ENCODE data around the gene DHPS.
"Not testable (repeated sequence)": the region's sequence is repeated elsewhere in the genome, so short reads cannot be mapped to it uniquely, and the experiment has no call there.

Gene DHPS

GRCh38 chr19:12652219-12652618, 29.5 kb downstream of the DHPS start:
- DNase-seq (ENCODE audit: extremely low spot score) = no peak
- TF ChIP-seq FOXK2 (IDR thresholded peaks at IDR 0.05) = no peak
- no peak for TF ChIP-seq ARNT (IDR thresholded peaks at IDR 0.05)
- TF ChIP-seq TARDBP (IDR thresholded peaks at IDR 0.05) = no peak
- TF ChIP-seq BHLHE40 (IDR thresholded peaks at IDR 0.05; ENCODE audit: borderline replicate concordance) = no peak
- no peak for TF ChIP-seq FOXM1 (IDR thresholded peaks at IDR 0.05; ENCODE audit: borderline replicate concordance)
- no peak for TF ChIP-seq SP1 (IDR thresholded peaks at IDR 0.05)
- TF ChIP-seq HDGF (IDR thresholded peaks at IDR 0.05; ENCODE audit: borderline replicate concordance) = no peak
- no peak for TF ChIP-seq LEF1 (IDR thresholded peaks at IDR 0.05; ENCODE audit: borderline replicate concordance)
- no peak for TF ChIP-seq L3MBTL2 (conservative IDR thresholded peaks at IDR 0.05)
- CTCF ChIA-PET = no interaction called here
- POLR2A ChIA-PET = no interaction called here

GRCh38 chr19:12649941-12650340, 31.7 kb downstream of the DHPS start:
- ChIA-PET CTCF (no interaction called here), POLR2A (interaction anchor here (1.6 kb wide), 1 partner anchor 9 kb away, joined by 4 read pairs; no protein-coding TSS in a partner anchor)
- no peak for TF ChIP-seq LEF1 (IDR thresholded peaks at IDR 0.05; ENCODE audit: borderline replicate concordance)
- TF ChIP-seq FOXA1 (IDR thresholded peaks at IDR 0.05) = no peak
- no peak for TF ChIP-seq FOXM1 (IDR thresholded peaks at IDR 0.05; ENCODE audit: borderline replicate concordance)
- no peak for TF ChIP-seq SP1 (IDR thresholded peaks at IDR 0.05)
- no peak for TF ChIP-seq BHLHE40 (IDR thresholded peaks at IDR 0.05; ENCODE audit: borderline replicate concordance)
- no peak for TF ChIP-seq HDGF (IDR thresholded peaks at IDR 0.05; ENCODE audit: borderline replicate concordance)
- TF ChIP-seq ELF4 (IDR thresholded peaks at IDR 0.05) = no peak
- TF ChIP-seq ARNT (IDR thresholded peaks at IDR 0.05) = no peak
- no peak for TF ChIP-seq NFRKB (IDR thresholded peaks at IDR 0.05)
- TF ChIP-seq PKNOX1 (IDR thresholded peaks at IDR 0.05) = no peak
- DNase-seq (ENCODE audit: extremely low spot score) = no peak

DNA sequence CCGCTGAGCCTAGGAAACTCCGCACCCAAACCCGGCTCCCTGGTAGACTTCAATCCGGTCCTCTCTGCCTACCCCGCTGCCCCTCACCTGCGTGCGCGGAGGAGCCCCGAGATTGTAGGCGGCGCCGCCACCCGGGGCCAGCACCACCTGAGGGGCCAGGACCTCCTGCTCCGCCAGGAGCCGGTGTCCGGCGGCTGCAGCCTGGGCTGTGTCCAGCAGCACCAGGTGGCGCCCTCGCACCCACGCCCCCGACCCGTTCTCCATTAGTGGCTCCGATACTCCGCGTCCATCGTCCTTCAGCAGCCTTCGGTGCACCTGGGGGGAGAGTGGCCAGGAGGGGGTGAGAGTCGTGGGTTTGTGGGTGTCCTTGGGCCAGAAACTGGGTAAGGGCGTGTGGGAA, 33.6 kb downstream of the DHPS start:
- no peak for DNase-seq (ENCODE audit: extremely low spot score)
- ChIA-PET POLR2A (no interaction called here), CTCF (no interaction called here)
- TF ChIP-seq BHLHE40 (IDR thresholded peaks at IDR 0.05; ENCODE audit: borderline replicate concordance) (no peak), ARNT (IDR thresholded peaks at IDR 0.05) (no peak), L3MBTL2 (conservative IDR thresholded peaks at IDR 0.05) (no peak), FOXM1 (IDR thresholded peaks at IDR 0.05; ENCODE audit: borderline replicate concordance) (no peak), SUZ12 (IDR thresholded peaks at IDR 0.05) (no peak), CTBP1 (IDR thresholded peaks at IDR 0.05; ENCODE audit: borderline replicate concordance) (no peak), PKNOX1 (IDR thresholded peaks at IDR 0.05) (no peak), FOXK2 (IDR thresholded peaks at IDR 0.05) (no peak), LEF1 (IDR thresholded peaks at IDR 0.05; ENCODE audit: borderline replicate concordance) (no peak), ZNF384 (IDR thresholded peaks at IDR 0.05) (no peak), HDGF (IDR thresholded peaks at IDR 0.05; ENCODE audit: borderline replicate concordance) (no peak), ELF4 (IDR thresholded peaks at IDR 0.05) (no peak), FOXA1 (IDR thresholded peaks at IDR 0.05) (no peak), TARDBP (IDR thresholded peaks at IDR 0.05) (no peak), NFRKB (IDR thresholded peaks at IDR 0.05) (no peak), SP1 (IDR thresholded peaks at IDR 0.05) (no peak)

DNA sequence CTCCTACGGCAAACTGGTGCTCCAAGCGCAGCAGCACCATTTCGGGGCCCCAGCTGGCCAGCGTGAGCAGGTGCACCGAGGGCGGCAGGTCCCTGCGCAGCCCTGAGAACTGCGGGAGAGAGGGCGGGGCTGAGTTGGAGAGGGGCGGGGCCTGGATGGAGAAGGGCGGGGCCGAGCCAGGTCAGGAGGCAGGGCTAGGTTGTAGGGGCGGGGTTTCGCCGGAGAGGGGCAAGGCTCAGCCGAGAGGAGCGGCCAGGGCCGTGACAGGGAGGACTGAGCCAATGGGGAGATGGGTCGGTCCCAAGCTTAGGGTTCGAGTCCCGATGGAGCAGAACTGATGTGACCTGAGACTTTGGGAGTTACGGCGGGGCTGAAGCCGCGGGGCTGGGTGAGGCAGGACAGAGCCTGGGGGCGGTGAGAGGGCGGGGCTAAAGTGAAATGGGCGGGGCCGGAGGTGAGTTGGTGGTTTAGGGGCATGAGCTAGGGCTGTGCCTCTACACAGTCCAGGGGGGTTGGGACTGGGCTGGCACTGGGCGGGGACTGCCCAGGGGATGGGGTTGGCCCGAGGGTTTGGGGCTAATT, 34.1 kb downstream of the DHPS start:
- POLR2A ChIA-PET = no interaction called here
- CTCF ChIA-PET = no interaction called here
- TF ChIP-seq CTBP1 (IDR thresholded peaks at IDR 0.05; ENCODE audit: borderline replicate concordance) (no peak), SP1 (IDR thresholded peaks at IDR 0.05) (no peak), FOXK2 (IDR thresholded peaks at IDR 0.05) (no peak)
- DNase-seq (ENCODE audit: extremely low spot score) = peak; percentile 63

DNA sequence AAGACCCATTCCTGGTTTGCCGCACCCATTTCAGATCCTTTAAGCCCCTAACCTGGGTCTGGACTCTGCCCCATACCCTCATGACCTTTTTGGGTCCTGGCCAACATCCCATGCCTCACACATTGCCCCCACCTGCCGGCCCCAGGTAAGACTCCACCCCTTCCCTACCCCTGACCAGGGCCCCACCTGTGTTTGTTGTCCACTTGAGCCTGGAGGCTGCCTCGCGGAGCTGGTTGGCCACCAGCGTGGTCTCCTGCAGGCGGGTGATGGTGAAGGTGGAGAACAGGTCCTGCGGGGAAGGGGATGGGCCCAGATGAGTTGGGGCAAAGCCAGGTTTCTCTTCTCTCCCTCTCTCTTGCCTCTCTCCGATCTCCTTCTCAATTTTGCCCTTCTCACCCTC, 34.6 kb downstream of the DHPS start:
- ChIA-PET POLR2A (no interaction called here), CTCF (no interaction called here)
- DNase-seq (ENCODE audit: extremely low spot score) = no peak
- TF ChIP-seq NFRKB (IDR thresholded peaks at IDR 0.05) (no peak), TARDBP (IDR thresholded peaks at IDR 0.05) (no peak), SP1 (IDR thresholded peaks at IDR 0.05) (no peak), ARNT (IDR thresholded peaks at IDR 0.05) (no peak), ELF4 (IDR thresholded peaks at IDR 0.05) (no peak), L3MBTL2 (conservative IDR thresholded peaks at IDR 0.05) (no peak), FOXM1 (IDR thresholded peaks at IDR 0.05; ENCODE audit: borderline replicate concordance) (no peak), SUZ12 (IDR thresholded peaks at IDR 0.05) (no peak), ZNF384 (IDR thresholded peaks at IDR 0.05) (no peak), CTBP1 (IDR thresholded peaks at IDR 0.05; ENCODE audit: borderline replicate concordance) (no peak), LEF1 (IDR thresholded peaks at IDR 0.05; ENCODE audit: borderline replicate concordance) (no peak), PKNOX1 (IDR thresholded peaks at IDR 0.05) (no peak), BHLHE40 (IDR thresholded peaks at IDR 0.05; ENCODE audit: borderline replicate concordance) (no peak), FOXK2 (IDR thresholded peaks at IDR 0.05) (no peak), HDGF (IDR thresholded peaks at IDR 0.05; ENCODE audit: borderline replicate concordance) (no peak), FOXA1 (IDR thresholded peaks at IDR 0.05) (no peak)

GRCh38 chr19:12646551-12646950, 35.1 kb downstream of the DHPS start:
- TF ChIP-seq TARDBP (IDR thresholded peaks at IDR 0.05) (no peak), SUZ12 (IDR thresholded peaks at IDR 0.05) (no peak), SP1 (IDR thresholded peaks at IDR 0.05) (no peak), NFRKB (IDR thresholded peaks at IDR 0.05) (no peak), HDGF (IDR thresholded peaks at IDR 0.05; ENCODE audit: borderline replicate concordance) (no peak), FOXA1 (IDR thresholded peaks at IDR 0.05) (no peak), CTBP1 (IDR thresholded peaks at IDR 0.05; ENCODE audit: borderline replicate concordance) (no peak), ARNT (IDR thresholded peaks at IDR 0.05) (no peak), FOXM1 (IDR thresholded peaks at IDR 0.05; ENCODE audit: borderline replicate concordance) (no peak), BHLHE40 (IDR thresholded peaks at IDR 0.05; ENCODE audit: borderline replicate concordance) (no peak), ELF4 (IDR thresholded peaks at IDR 0.05) (no peak), PKNOX1 (IDR thresholded peaks at IDR 0.05) (no peak), LEF1 (IDR thresholded peaks at IDR 0.05; ENCODE audit: borderline replicate concordance) (no peak), L3MBTL2 (conservative IDR thresholded peaks at IDR 0.05) (no peak), FOXK2 (IDR thresholded peaks at IDR 0.05) (no peak), ZNF384 (IDR thresholded peaks at IDR 0.05) (no peak)
- DNase-seq (ENCODE audit: extremely low spot score) = no peak
- CTCF ChIA-PET = no interaction called here
- POLR2A ChIA-PET = no interaction called here

DNA sequence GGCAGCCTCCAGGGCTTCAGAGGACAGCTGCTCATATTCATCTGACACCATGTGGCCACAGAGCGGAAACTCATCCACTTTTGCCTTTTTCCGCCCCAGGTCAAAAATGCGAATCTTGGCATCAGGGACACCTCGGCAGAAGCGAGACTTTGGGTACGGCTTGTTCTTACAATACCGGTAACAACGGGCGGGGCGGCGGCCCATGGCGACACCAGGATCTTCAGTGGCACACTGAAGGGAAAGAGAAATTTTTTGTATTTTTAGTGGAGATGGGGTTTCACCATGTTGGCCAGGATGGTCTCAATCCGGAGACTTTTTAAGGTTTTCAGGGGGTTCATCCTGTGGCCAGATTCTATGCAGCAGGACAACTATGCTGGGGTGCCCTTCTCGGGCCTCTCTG, 38.0 kb downstream of the DHPS start:
- CTCF ChIA-PET; DNase-seq (ENCODE audit: extremely low spot score); POLR2A ChIA-PET: not testable (repeated sequence)
